Trophoblast cell (in vitro differentiated cells and primary cell): Measurements from ENCODE around the gene PDE5A.

Experiments used
- DNase-seq, 2 donors: peaks; one replicate each; pipeline ENCODE4 v3.0.0-alpha.2; 2016
- H2AFZ ChIP-seq: 2 replicates; pipeline ENCODE4 v1.6.1; 2013; ENCODE audit warnings: low read length, moderate library complexity, mild to moderate bottlenecking; ENCODE audit not compliant: insufficient read depth, poor library complexity
- H2AK5ac ChIP-seq: 2 replicates; pipeline ENCODE4 v1.6.1; 2013; ENCODE audit warnings: mild to moderate bottlenecking, low read length
- H2BK120ac ChIP-seq: 2 replicates; pipeline ENCODE4 v1.6.1; 2013; ENCODE audit warnings: low read length, mild to moderate bottlenecking, moderate library complexity; ENCODE audit not compliant: insufficient read depth, poor library complexity
- H2BK12ac ChIP-seq: 2 replicates; pipeline ENCODE4 v1.6.1; 2013; ENCODE audit warnings: mild to moderate bottlenecking, low read length, moderate library complexity
- H2BK5ac ChIP-seq: 2 replicates; pipeline ENCODE4 v1.6.1; 2013; ENCODE audit warnings: low read length, low read depth, moderate library complexity, mild to moderate bottlenecking; ENCODE audit not compliant: poor library complexity
- H3K14ac ChIP-seq: 2 replicates; pipeline ENCODE4 v1.6.1; 2013; ENCODE audit warnings: mild to moderate bottlenecking, low read length
- H3K18ac ChIP-seq: 2 replicates; pipeline ENCODE4 v1.6.1; 2013; ENCODE audit warnings: mild to moderate bottlenecking, low read length
- H3K23ac ChIP-seq: 2 replicates; pipeline ENCODE4 v1.6.1; 2013; ENCODE audit warnings: low read length
- H3K27ac ChIP-seq: 2 replicates; pipeline ENCODE4 v1.5.1; 2013; ENCODE audit warnings: low read depth, mild to moderate bottlenecking, inconsistent platforms, low read length, moderate library complexity
- H3K27me3 ChIP-seq: 2 replicates; pipeline ENCODE4 v1.6.1; 2013; ENCODE audit warnings: inconsistent platforms, mild to moderate bottlenecking, low read length, moderate library complexity; ENCODE audit not compliant: insufficient read depth
- H3K36me3 ChIP-seq, 2 experiments: 1 replicate in 1 of 2; 2 replicates in 1 of 2; pipeline ENCODE4 v1.6.1; 2013; ENCODE audit warnings: low read length in 2 of 2, mild to moderate bottlenecking in 2 of 2, moderate library complexity in 1 of 2; ENCODE audit not compliant: insufficient read depth in 2 of 2, control insufficient read depth in 1 of 2
- H3K4ac ChIP-seq: 2 replicates; pipeline ENCODE4 v1.6.1; 2013; ENCODE audit warnings: low read depth, mild to moderate bottlenecking, low read length, moderate library complexity
- H3K4me1 ChIP-seq, 2 experiments: 1 replicate in 1 of 2; 2 replicates in 1 of 2; pipeline ENCODE4 v1.6.1; 2013; ENCODE audit warnings: low read length in 2 of 2, mild to moderate bottlenecking in 2 of 2, moderate library complexity in 1 of 2; ENCODE audit not compliant: insufficient read depth in 2 of 2, control insufficient read depth in 1 of 2
- H3K4me2 ChIP-seq: 2 replicates; pipeline ENCODE4 v1.6.1; 2013; ENCODE audit warnings: inconsistent platforms, mild to moderate bottlenecking, low read length, moderate library complexity
- H3K4me3 ChIP-seq: 2 replicates; pipeline ENCODE4 v1.5.1; 2013; ENCODE audit warnings: mild to moderate bottlenecking, low read depth, low read length, inconsistent platforms
- H3K79me1 ChIP-seq: one replicate; pipeline ENCODE4 v1.6.1; 2013; ENCODE audit warnings: low read length
- H3K79me2 ChIP-seq: 2 replicates; pipeline ENCODE4 v1.6.1; 2013; ENCODE audit warnings: low read length, mild to moderate bottlenecking; ENCODE audit not compliant: control insufficient read depth, insufficient read depth, poor library complexity
- H3K9ac ChIP-seq: 2 replicates; pipeline ENCODE4 v1.6.1; 2013; ENCODE audit warnings: mild to moderate bottlenecking, low read length
- H3K9me3 ChIP-seq: 2 replicates; pipeline ENCODE4 v1.6.1; 2013; ENCODE audit warnings: low read depth, mild to moderate bottlenecking, control low read depth, inconsistent platforms, low read length; ENCODE audit not compliant: insufficient read depth
- H4K12ac ChIP-seq: 2 replicates; pipeline ENCODE4 v1.6.1; 2013; ENCODE audit warnings: low read depth, mild to moderate bottlenecking, low read length, moderate library complexity
- H4K8ac ChIP-seq: 2 replicates; pipeline ENCODE4 v1.6.1; 2013; ENCODE audit warnings: low read depth, mild to moderate bottlenecking, low read length, moderate library complexity
- H4K91ac ChIP-seq: one replicate; pipeline ENCODE4 v1.6.1; 2013; ENCODE audit warnings: low read depth, mild to moderate bottlenecking, low read length, moderate library complexity
- WGBS: extraction: QIAGEN DNeasy Blood & Tissue Kit; methylation state at CpG from one replicate; pipeline ENCODE4 v1.1.7; 2013; ENCODE audit warnings: missing lambda C conversion rate; ENCODE audit not compliant: insufficient read length, insufficient coverage; ENCODE audit errors: extremely low coverage; 5-methylcytosine and 5-hydroxymethylcytosine counted together

PDE5A gene

GRCh38 chr4:119536572-119537528, 91.8 kb downstream of the PDE5A start:
- Histone ChIP-seq H3K18ac (no peak overlapping the region), H4K91ac (no peak overlapping the region), H3K14ac (no peak overlapping the region), H3K23ac (no peak overlapping the region), H3K9me3 (peaks cover 2% of the 10 kb centered on the region), H2AFZ (no peak overlapping the region), H3K27ac (no peak overlapping the region), H3K79me1 (no peaks in the 10 kb centered on the region), H3K9ac (no peak overlapping the region), H3K4me3 (no peak overlapping the region), H3K36me3 (peaks cover 0 to 4% of the 10 kb centered on the region in 2 experiments), H2BK120ac (no peak overlapping the region), H2BK12ac (no peak overlapping the region), H3K4me2 (no peak overlapping the region), H3K4me1 (no peaks in the 10 kb centered on the region), H3K4ac (no peak overlapping the region), H4K12ac (no peak overlapping the region), H3K79me2 (no peaks in the 10 kb centered on the region), H4K8ac (no peak overlapping the region), H2AK5ac (no peak overlapping the region), H2BK5ac (no peak overlapping the region), H3K27me3 (no peaks in the 10 kb centered on the region)
- 100% methylated on average over 2 of the region's 6 CpGs for WGBS
- no peak for DNase-seq

- H2AK5ac ChIP-seq, result no peak overlapping the region
- no peak overlapping the region for H3K4ac ChIP-seq
- H3K18ac ChIP-seq, result no peak overlapping the region
- H3K4me3 ChIP-seq, result no peak overlapping the region
- no peak overlapping the region for H2BK120ac ChIP-seq
- H2BK5ac ChIP-seq, result no peak overlapping the region
- no peaks in the 10 kb centered on the region for H3K4me1 ChIP-seq
- no peaks in the 10 kb centered on the region for H3K27me3 ChIP-seq
- H3K36me3 ChIP-seq, result peaks cover 0 to 4% of the 10 kb centered on the region in 2 experiments
- WGBS, result no CpG with 5 or more reads among the region's 1 CpG
- no peak overlapping the region for H3K23ac ChIP-seq
- H2BK12ac ChIP-seq, result no peak overlapping the region
- H3K79me1 ChIP-seq, result no peaks in the 10 kb centered on the region
- H4K12ac ChIP-seq, result no peak overlapping the region
- H3K9me3 ChIP-seq, result peaks cover 2% of the 10 kb centered on the region
- no peak for DNase-seq
- no peak overlapping the region for H3K4me2 ChIP-seq
- H2AFZ ChIP-seq, result no peak overlapping the region
- no peak overlapping the region for H3K27ac ChIP-seq
- H3K9ac ChIP-seq, result no peak overlapping the region
- H4K8ac ChIP-seq, result no peak overlapping the region
- no peak overlapping the region for H3K14ac ChIP-seq
- no peak overlapping the region for H4K91ac ChIP-seq
- no peaks in the 10 kb centered on the region for H3K79me2 ChIP-seq
Measured at GRCh38 chr4:119532319-119532718, 96.3 kb downstream of the PDE5A start.

GRCh38 chr4:119529788-119530187, 98.8 kb downstream of the PDE5A start:
- no peak overlapping the region for H3K23ac ChIP-seq
- H2AK5ac ChIP-seq, result no peak overlapping the region
- H3K4me2 ChIP-seq, result no peak overlapping the region
- H3K27ac ChIP-seq, result no peak overlapping the region
- H3K79me2 ChIP-seq, result no peaks in the 10 kb centered on the region
- no peak overlapping the region for H2BK120ac ChIP-seq
- H2BK12ac ChIP-seq, result no peak overlapping the region
- no peak overlapping the region for H2BK5ac ChIP-seq
- H3K27me3 ChIP-seq, result no peaks in the 10 kb centered on the region
- no peak overlapping the region for H3K14ac ChIP-seq
- DNase-seq, result no peak
- H3K9me3 ChIP-seq, result peaks cover 2% of the 10 kb centered on the region
- no peak overlapping the region for H2AFZ ChIP-seq
- H3K4me3 ChIP-seq, result no peak overlapping the region
- H4K91ac ChIP-seq, result no peak overlapping the region
- no peak overlapping the region for H4K12ac ChIP-seq
- peaks cover 0 to 2% of the 10 kb centered on the region in 2 experiments for H3K36me3 ChIP-seq
- peaks cover 2% of the 10 kb centered on the region for H3K79me1 ChIP-seq
- no peak overlapping the region for H3K18ac ChIP-seq
- no CpG with 5 or more reads among the region's 3 CpGs for WGBS
- no peak overlapping the region for H3K4ac ChIP-seq
- no peak overlapping the region for H4K8ac ChIP-seq
- peaks cover 0 to 2% of the 10 kb centered on the region in 2 experiments for H3K4me1 ChIP-seq
- no peak overlapping the region for H3K9ac ChIP-seq

- no peak overlapping the region for H3K4me3 ChIP-seq
- H3K79me2 ChIP-seq, result no peaks in the 10 kb centered on the region
- no peak overlapping the region for H3K9ac ChIP-seq
- no peaks in the 10 kb centered on the region for H3K27me3 ChIP-seq
- H3K79me1 ChIP-seq, result peaks cover 2% of the 10 kb centered on the region
- DNase-seq, result no peak
- H3K4me2 ChIP-seq, result no peak overlapping the region
- H4K12ac ChIP-seq, result no peak overlapping the region
- H2BK120ac ChIP-seq, result no peak overlapping the region
- no peak overlapping the region for H3K27ac ChIP-seq
- H4K8ac ChIP-seq, result no peak overlapping the region
- H3K18ac ChIP-seq, result no peak overlapping the region
- H2BK5ac ChIP-seq, result no peak overlapping the region
- H3K4ac ChIP-seq, result no peak overlapping the region
- no peak overlapping the region for H4K91ac ChIP-seq
- H3K4me1 ChIP-seq, result peaks cover 0 to 2% of the 10 kb centered on the region in 2 experiments
- no peaks in the 10 kb centered on the region for H3K9me3 ChIP-seq
- WGBS, result no CpG with 5 or more reads among the region's 2 CpGs
- H2AK5ac ChIP-seq, result no peak overlapping the region
- H3K14ac ChIP-seq, result no peak overlapping the region
- no peak overlapping the region for H2BK12ac ChIP-seq
- H3K36me3 ChIP-seq, result no peaks in the 10 kb centered on the region
- H3K23ac ChIP-seq, result no peak overlapping the region
- no peak overlapping the region for H2AFZ ChIP-seq
Measured at GRCh38 chr4:119526786-119527550, 101.6 kb downstream of the PDE5A start.
